A673 (cell line): Measurements from ENCODE around the gene ZBTB16. TPM values are rescaled to one million over a fixed set of nuclear protein-coding genes. Genes with fewer than 3 reads are reported as not detected.

Source experiments
- BruUV-seq: library from RNA; stranded (reverse); fragments of 400-500 nt; replicated peaks from 2 replicates; lab custom pipeline; 2021; lab: Mats Ljungman, UMichigan
- CTCF ChIA-PET: fragments of 300-600 bp; sonication (Branson Sonifier 250); formaldehyde crosslinking; loops from one replicate; lab custom pipeline; 2022; ENCODE audit warnings: antibody characterized with exemption; lab: Charles Lee
- POLR2A ChIA-PET: fragments of 300-600 bp; sonication (Branson Sonifier 250); formaldehyde crosslinking; loops from one replicate; lab custom pipeline; 2022; ENCODE audit warnings: antibody characterized with exemption; ENCODE audit not compliant: low non-redundant PET; lab: Charles Lee
- DNase-seq: peaks from one replicate; pipeline ENCODE4 v3.0.0-alpha.2; 2015; ENCODE audit warnings: low spot score
- H3K27ac ChIP-seq: fragments of 200-600 bp; sonication (generic); 2 replicates; pipeline ENCODE4 v1.5.1; 2016; ENCODE audit warnings: mixed run types, low read depth, mild to moderate bottlenecking, mixed read lengths, antibody characterized with exemption, low read length; ENCODE audit not compliant: poor library complexity, severe bottlenecking
- H3K27me3 ChIP-seq: fragments of 200-600 bp; sonication (generic); replicated peaks from 2 replicates; pipeline ENCODE4 v1.6.1; 2017; ENCODE audit warnings: mixed run types, low read depth, mild to moderate bottlenecking, mixed read lengths, antibody characterized with exemption, low read length; ENCODE audit not compliant: insufficient read depth, poor library complexity
- H3K36me3 ChIP-seq: fragments of 200-600 bp; sonication (generic); 2 replicates; pipeline ENCODE4 v1.6.1; 2016; ENCODE audit warnings: mixed run types, mild to moderate bottlenecking, mixed read lengths, antibody characterized with exemption, low read length; ENCODE audit not compliant: insufficient read depth, poor library complexity, severe bottlenecking
- H3K4me1 ChIP-seq: fragments of 200-600 bp; sonication (generic); 2 replicates; pipeline ENCODE4 v1.6.1; 2017; ENCODE audit warnings: mixed run types, mild to moderate bottlenecking, mixed read lengths, antibody characterized with exemption, low read length; ENCODE audit not compliant: insufficient read depth, poor library complexity, severe bottlenecking
- H3K4me3 ChIP-seq: fragments of 200-600 bp; sonication (generic); 2 replicates; pipeline ENCODE4 v1.5.1; 2016; ENCODE audit warnings: low read depth, mixed run types, mild to moderate bottlenecking, mixed read lengths, low read length; ENCODE audit not compliant: poor library complexity, severe bottlenecking
- H3K9me3 ChIP-seq: fragments of 200-600 bp; sonication (generic); 2 replicates; pipeline ENCODE4 v1.6.1; 2016; ENCODE audit warnings: mixed run types, low read depth, mild to moderate bottlenecking, mixed read lengths, antibody characterized with exemption, low read length; ENCODE audit not compliant: poor library complexity, severe bottlenecking
- EZH2 ChIP-seq: fragments of 200-600 bp; sonication (generic); IDR thresholded peaks from 2 replicates; pipeline ENCODE4 v1.6.1; 2017; ENCODE audit warnings: borderline replicate concordance, low read depth, mild to moderate bottlenecking, mixed read lengths, antibody characterized with exemption, low read length; ENCODE audit not compliant: poor library complexity, severe bottlenecking
- intact Hi-C: fragments of 100-400 bp; cut with micrococcal nuclease; formaldehyde crosslinking; loops from one replicate; pipeline ENCODE4 v1.10.0; 2022; ENCODE audit not compliant: unreplicated experiment
- total RNA-seq: library from RNA; stranded (reverse); gene quantifications from 2 replicates; pipeline ENCODE4 v1.2.3, GENCODE V29; 2021
- TF ChIP-seq, protein P1 (sequence below): fragments of 300-800, 200-600 bp; sonication (generic); conservative IDR thresholded peaks from 2 replicates; pipeline ENCODE4 v1.5.1; 2017; ENCODE audit warnings: low read depth, mild to moderate bottlenecking, antibody characterized with exemption, low read length, moderate library complexity, mixed read lengths

The ZBTB16 gene
- total RNA-seq, 1 experiment from 2014 or later, result 12.0 TPM

DNA sequence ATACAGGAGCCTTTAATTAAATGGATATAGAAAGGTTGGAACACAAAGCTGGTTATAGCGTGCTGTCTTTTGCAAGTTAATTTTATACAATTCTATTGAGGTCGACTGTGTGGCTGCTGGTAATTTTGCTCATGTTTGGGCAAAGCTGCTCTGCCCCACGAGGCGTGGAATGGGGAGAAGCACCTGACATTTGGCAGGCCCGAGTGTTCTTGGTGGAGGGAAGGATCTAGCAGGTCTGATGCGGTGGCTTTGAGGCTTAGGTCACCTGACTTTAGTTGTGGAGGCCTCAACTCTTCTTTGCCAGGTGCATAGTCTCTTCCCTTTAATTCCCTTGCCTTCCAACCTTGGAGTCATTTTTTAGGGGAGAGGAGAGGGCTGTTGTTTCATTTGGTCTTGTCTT is 97.3 kb downstream of the ZBTB16 start:
- H3K27ac ChIP-seq, result no peak overlapping the region

DNA sequence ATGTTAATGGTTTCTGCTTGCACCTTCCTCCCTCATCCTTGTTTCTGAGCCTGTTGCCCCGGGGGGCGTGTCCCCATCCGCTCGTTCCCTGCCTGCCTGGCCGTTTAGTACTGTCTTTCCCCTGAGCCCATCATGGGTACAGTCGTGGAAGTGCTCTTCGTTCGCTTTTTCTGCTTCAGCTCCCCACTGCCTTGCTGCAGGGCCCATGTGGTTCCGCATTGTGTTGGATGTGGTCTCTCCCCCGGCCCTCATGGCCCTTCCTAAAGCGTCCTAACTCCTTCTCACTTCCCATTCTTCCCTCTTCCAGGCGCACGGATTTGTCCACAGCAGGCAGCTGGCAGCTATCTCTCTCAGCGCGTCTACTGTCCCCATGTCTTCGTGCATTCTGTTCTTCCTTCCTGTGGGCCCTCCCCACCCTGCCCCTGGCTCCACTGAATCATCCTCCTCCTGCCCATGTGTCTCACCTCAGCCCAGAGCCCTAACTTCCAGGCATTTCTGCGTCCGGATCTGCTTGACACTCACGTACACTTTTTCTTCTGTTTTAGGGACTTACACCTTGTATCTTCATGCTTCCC is 98.1 kb downstream of the ZBTB16 start:
- TF ChIP-seq, protein P1, sequence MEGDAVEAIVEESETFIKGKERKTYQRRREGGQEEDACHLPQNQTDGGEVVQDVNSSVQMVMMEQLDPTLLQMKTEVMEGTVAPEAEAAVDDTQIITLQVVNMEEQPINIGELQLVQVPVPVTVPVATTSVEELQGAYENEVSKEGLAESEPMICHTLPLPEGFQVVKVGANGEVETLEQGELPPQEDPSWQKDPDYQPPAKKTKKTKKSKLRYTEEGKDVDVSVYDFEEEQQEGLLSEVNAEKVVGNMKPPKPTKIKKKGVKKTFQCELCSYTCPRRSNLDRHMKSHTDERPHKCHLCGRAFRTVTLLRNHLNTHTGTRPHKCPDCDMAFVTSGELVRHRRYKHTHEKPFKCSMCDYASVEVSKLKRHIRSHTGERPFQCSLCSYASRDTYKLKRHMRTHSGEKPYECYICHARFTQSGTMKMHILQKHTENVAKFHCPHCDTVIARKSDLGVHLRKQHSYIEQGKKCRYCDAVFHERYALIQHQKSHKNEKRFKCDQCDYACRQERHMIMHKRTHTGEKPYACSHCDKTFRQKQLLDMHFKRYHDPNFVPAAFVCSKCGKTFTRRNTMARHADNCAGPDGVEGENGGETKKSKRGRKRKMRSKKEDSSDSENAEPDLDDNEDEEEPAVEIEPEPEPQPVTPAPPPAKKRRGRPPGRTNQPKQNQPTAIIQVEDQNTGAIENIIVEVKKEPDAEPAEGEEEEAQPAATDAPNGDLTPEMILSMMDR, result no peak
- no peak for TF ChIP-seq EZH2
- Histone ChIP-seq H3K9me3 (no peaks in the 10 kb centered on the region), H3K27ac (no peak overlapping the region), H3K36me3 (no peaks in the 10 kb centered on the region), H3K4me1 (peaks cover 48% of the 10 kb centered on the region), H3K4me3 (no peak overlapping the region), H3K27me3 (no peaks in the 10 kb centered on the region)
- no TSS peak for BruUV-seq
- DNase-seq, result no peak
- intact Hi-C loops, result no loop called here
- CTCF ChIA-PET, result no interaction called here
- POLR2A ChIA-PET, result no interaction called here

More for the DNA sequence above, 97.3 kb downstream of the ZBTB16 start:
- POLR2A ChIA-PET, result no interaction called here
- BruUV-seq, result no TSS peak
- DNase-seq, result no peak
- Histone ChIP-seq H3K9me3 (no peaks in the 10 kb centered on the region), H3K36me3 (no peaks in the 10 kb centered on the region), H3K4me3 (no peak overlapping the region), H3K4me1 (peaks cover 40% of the 10 kb centered on the region), H3K27me3 (no peaks in the 10 kb centered on the region)
- TF ChIP-seq, protein P1, result no peak
- no peak for TF ChIP-seq EZH2
- intact Hi-C loops, result no loop called here
- CTCF ChIA-PET, result no interaction called here

DNA sequence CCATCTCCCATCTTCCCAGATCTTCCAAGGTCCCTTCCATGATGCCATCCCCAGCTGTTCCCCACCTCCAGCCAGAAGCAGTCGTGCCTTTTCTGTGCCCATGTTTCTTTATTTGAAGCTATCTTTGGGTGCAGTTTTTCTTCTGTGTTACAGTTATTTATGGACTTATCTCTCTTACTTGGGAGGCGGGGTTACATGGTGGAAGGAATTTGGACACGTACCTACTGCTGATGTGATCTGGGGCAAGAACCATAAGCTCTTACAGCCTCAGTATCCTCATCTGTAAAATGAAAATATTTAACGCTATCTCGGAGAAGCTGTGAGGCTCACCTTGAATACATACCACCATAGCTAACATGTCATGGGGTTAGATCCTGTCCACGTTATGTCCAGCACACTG is 98.9 kb downstream of the ZBTB16 start:
- H3K27ac ChIP-seq, result no peak overlapping the region
- no peak for DNase-seq
- POLR2A ChIA-PET, result no interaction called here
- H3K36me3 ChIP-seq, result no peaks in the 10 kb centered on the region
- BruUV-seq, result no TSS peak
- TF ChIP-seq, protein P1, result no peak
- no peak for TF ChIP-seq EZH2
- peaks cover 55% of the 10 kb centered on the region for H3K4me1 ChIP-seq
- no peaks in the 10 kb centered on the region for H3K27me3 ChIP-seq
- intact Hi-C loops, result no loop called here
- no peak overlapping the region for H3K4me3 ChIP-seq
- H3K9me3 ChIP-seq, result no peaks in the 10 kb centered on the region
- CTCF ChIA-PET, result no interaction called here
